K562 (cell line): ENCODE measurements around the gene SOHLH1. TPM values are rescaled to one million over a fixed set of nuclear protein-coding genes. Genes with fewer than 3 reads are reported as not detected.

Source experiments
- ATAC-seq: fragments of 200-7000 bp; cut with Tn5 transposase; 3 replicates; pipeline ENCODE4 v1.9.1; 2020; ENCODE audit warnings: moderate library complexity
- BruUV-seq: library from RNA; stranded (reverse); fragments of 400-500 nt; replicated peaks from 2 replicates; lab custom pipeline; 2021; lab: Mats Ljungman, UMichigan
- CTCF ChIA-PET: fragments of 300-600 bp; formaldehyde crosslinking; extraction: SDS; loops from one replicate; lab custom pipeline; 2021; ENCODE audit warnings: low intra/inter-chr PET ratio; lab: Yijun Ruan, JAX
- POLR2A ChIA-PET: fragments of 300-600, 350-650 bp; sonication (Branson Sonifier 250); formaldehyde crosslinking; extraction: SDS; loops from one replicate; lab custom pipeline; 2021; ENCODE audit warnings: antibody characterized with exemption, inconsistent platforms; lab: Yijun Ruan, JAX
- DNase-seq, 4 experiments: peaks; one replicate each; pipeline versions ENCODE4 v3.0.0 to v3.0.0-alpha.2; 2011 to 2018; ENCODE audit warnings: low spot score in 3 of 4, mixed read lengths in 3 of 4; ENCODE audit errors: extremely low read depth in 1 of 4
- FAIRE-seq: peaks from 2 replicates; lab custom pipeline; 2011; peaks lifted over from hg19 to GRCh38; lab: Jason Lieb, UNC
- H2AFZ ChIP-seq: 2 replicates; pipeline ENCODE4 v1.6.0; 2011; ENCODE audit warnings: low read depth, low read length, control low read depth, inconsistent platforms
- H3K27ac ChIP-seq: fragments of 200-600 bp; 3 replicates; pipeline ENCODE4 v1.8.0; 2011; ENCODE audit warnings: low read depth, mild to moderate bottlenecking, control low read depth, inconsistent platforms, low read length, moderate library complexity, mixed read lengths; ENCODE audit errors: extremely low read depth
- H3K27me3 ChIP-seq, 2 experiments: fragments of 300-600 bp in 1 of 2; 2 replicates in 1 of 2; 3 replicates in 1 of 2; pipeline versions ENCODE4 v1.6.0 to v1.8.0; 2011; ENCODE audit warnings: inconsistent platforms in 2 of 2, low read length in 2 of 2, mild to moderate bottlenecking in 1 of 2, mixed read lengths in 1 of 2, moderate library complexity in 1 of 2; ENCODE audit not compliant: control insufficient read depth in 2 of 2, insufficient read depth in 2 of 2
- H3K36me3 ChIP-seq: fragments of 300-600 bp; 3 replicates; pipeline ENCODE4 v1.8.0; 2011; ENCODE audit warnings: mild to moderate bottlenecking, low read length, inconsistent platforms; ENCODE audit not compliant: control insufficient read depth, insufficient read depth
- H3K4me1 ChIP-seq, 2 experiments: fragments of 200-600 bp in 1 of 2; replicated peaks in 1 of 2; 2 replicates in 1 of 2; 3 replicates in 1 of 2; pipeline versions ENCODE4 v1.5.1 to v1.8.0; 2011; ENCODE audit warnings: inconsistent platforms in 2 of 2, low read length in 2 of 2, mild to moderate bottlenecking in 1 of 2, mixed read lengths in 1 of 2, moderate library complexity in 1 of 2; ENCODE audit not compliant: control insufficient read depth in 2 of 2, insufficient read depth in 2 of 2
- H3K4me2 ChIP-seq: 2 replicates; pipeline ENCODE4 v1.6.1; 2011; ENCODE audit warnings: low read length, control low read depth, inconsistent platforms, mixed read lengths; ENCODE audit not compliant: insufficient read depth
- H3K4me3 ChIP-seq: fragments of 200-600 bp; sonication (generic), shearing (Covaris generic); 2 replicates; pipeline ENCODE4 v1.5.1; 2016; ENCODE audit warnings: control low read depth, inconsistent platforms
- H3K79me2 ChIP-seq: fragments of 200-600 bp; 3 replicates; pipeline ENCODE4 v1.8.0; 2011; ENCODE audit warnings: low read length, inconsistent platforms; ENCODE audit not compliant: control insufficient read depth, insufficient read depth
- H3K9ac ChIP-seq, 2 experiments: 2 replicates each; pipeline versions ENCODE4 v1.6.0 to v1.6.1; 2011; ENCODE audit warnings: low read depth in 2 of 2, low read length in 2 of 2, control low read depth in 1 of 2, inconsistent platforms in 1 of 2, mild to moderate bottlenecking in 1 of 2, mixed read lengths in 1 of 2; ENCODE audit not compliant: insufficient read depth in 1 of 2
- H3K9me1 ChIP-seq: one replicate; pipeline ENCODE4 v1.6.0; 2011; ENCODE audit warnings: inconsistent platforms, mild to moderate bottlenecking, low read length, moderate library complexity; ENCODE audit not compliant: control insufficient read depth, insufficient read depth
- H3K9me3 ChIP-seq: replicated peaks from 2 replicates; pipeline ENCODE4 v1.5.1; 2011; ENCODE audit warnings: low read depth, low read length, inconsistent platforms; ENCODE audit not compliant: control insufficient read depth, insufficient read depth
- H4K20me1 ChIP-seq: replicated peaks from 2 replicates; pipeline ENCODE4 v1.6.1; 2011; ENCODE audit warnings: low read length, inconsistent platforms, mixed read lengths; ENCODE audit not compliant: control insufficient read depth, insufficient read depth
- CBFA2T3 ChIP-seq: fragments of 450-650 bp; IDR thresholded peaks from 2 replicates; pipeline ENCODE4 v1.6.1; 2017
- CBX2 ChIP-seq: fragments of 200-600 bp; sonication (generic); IDR thresholded peaks from one replicate; pipeline ENCODE4 v1.6.1; 2012; ENCODE audit warnings: mild to moderate bottlenecking, low read length, inconsistent platforms; ENCODE audit not compliant: insufficient read depth, poor library complexity, severe bottlenecking
- ERF ChIP-seq: fragments of 450-650 bp; formaldehyde crosslinking; IDR thresholded peaks from 2 replicates; pipeline ENCODE4 v1.4.0; 2020; ENCODE audit warnings: mild to moderate bottlenecking, mixed read lengths
- ESRRA ChIP-seq: fragments of 450-650 bp; IDR thresholded peaks from 2 replicates; pipeline ENCODE4 v1.6.1; 2014; ENCODE audit warnings: low read depth, mild to moderate bottlenecking, moderate library complexity, borderline replicate concordance
- FOS ChIP-seq: IDR thresholded peaks from 3 replicates; pipeline ENCODE4 v1.6.1; 2011; ENCODE audit not compliant: insufficient read length; ENCODE audit errors: extremely low read depth
- GTF2A2 ChIP-seq: IDR thresholded peaks from 2 replicates; pipeline ENCODE4 v1.6.1; 2016; ENCODE audit warnings: mild to moderate bottlenecking, missing genetic modification characterization, missing compliant biosample characterization
- HLTF ChIP-seq: fragments of 450-650 bp; IDR thresholded peaks from 2 replicates; pipeline ENCODE4 v1.6.1; 2016
- MTF1 ChIP-seq: fragments of 250-450 bp; sonication (Bioruptor Pico); IDR thresholded peaks from 2 replicates; pipeline ENCODE4 v1.9.0; 2021; ENCODE audit warnings: moderate library complexity, mild to moderate bottlenecking, inconsistent platforms, borderline replicate concordance
- MYBL2 ChIP-seq, 2 experiments: fragments of 450-650 bp in 1 of 2; sonication (generic) in 1 of 2; formaldehyde crosslinking in 1 of 2; IDR thresholded peaks; 2 replicates each; pipeline versions ENCODE4 v1.6.1 to v1.8.1; 2017 to 2022; ENCODE audit warnings: borderline replicate concordance in 1 of 2, inconsistent platforms in 1 of 2, low read depth in 1 of 2, mild to moderate bottlenecking in 1 of 2, missing genetic modification reagents in 1 of 2, moderate library complexity in 1 of 2
- NRF1 ChIP-seq, 2 experiments: fragments of 450-650 bp; IDR thresholded peaks in 1 of 2; conservative IDR thresholded peaks in 1 of 2; 2 replicates each; pipeline ENCODE4 v1.6.1; 2014; ENCODE audit warnings: mild to moderate bottlenecking in 2 of 2
- OTX1 ChIP-seq: fragments of 450-650 bp; formaldehyde crosslinking; IDR thresholded peaks from 2 replicates; pipeline ENCODE4 v1.4.0; 2022; ENCODE audit warnings: mild to moderate bottlenecking
- PTBP1 ChIP-seq: fragments of 200-400 bp; formaldehyde crosslinking; IDR thresholded peaks from 2 replicates; pipeline ENCODE4 v1.6.1; 2017; ENCODE audit warnings: low read depth, low read length
- PURB ChIP-seq: sonication (generic); formaldehyde crosslinking; IDR thresholded peaks from 2 replicates; pipeline ENCODE4 v1.9.0; 2021; ENCODE audit warnings: low read depth, mild to moderate bottlenecking, missing genetic modification reagents
- SMAD3 ChIP-seq: fragments of 450-650 bp; formaldehyde crosslinking; conservative IDR thresholded peaks from 2 replicates; pipeline ENCODE4 v1.4.0; 2020; ENCODE audit warnings: mild to moderate bottlenecking
- SMC3 ChIP-seq: conservative IDR thresholded peaks from 2 replicates; pipeline ENCODE4 v1.6.1; 2011; ENCODE audit warnings: low read depth, low read length, improper control_type of control experiment; ENCODE audit not compliant: insufficient read depth
- TAF9B ChIP-seq: fragments of 450-650 bp; IDR thresholded peaks from 2 replicates; pipeline ENCODE4 v1.6.1; 2018; ENCODE audit warnings: mild to moderate bottlenecking; ENCODE audit not compliant: partially characterized antibody
- TAL1 ChIP-seq: fragments of 450-650 bp; IDR thresholded peaks from 2 replicates; pipeline ENCODE4 v1.6.1; 2016; ENCODE audit warnings: mild to moderate bottlenecking
- XRCC3 ChIP-seq: fragments of 450-650 bp; IDR thresholded peaks from 2 replicates; pipeline ENCODE4 v1.6.1; 2017; ENCODE audit warnings: mild to moderate bottlenecking, moderate library complexity
- ZKSCAN1 ChIP-seq: fragments of 150-350 bp; IDR thresholded peaks from 2 replicates; pipeline ENCODE4 v1.6.1; 2016; ENCODE audit warnings: low read depth, low read length
- WGBS: fragments of 100-300 bp; shearing (Covaris generic); methylation state at CpG from one replicate; pipeline ENCODE4 v1.1.6; 2016; ENCODE audit warnings: low coverage, mixed read lengths; ENCODE audit not compliant: insufficient coverage; ENCODE audit errors: missing lambda C conversion rate; 5-methylcytosine and 5-hydroxymethylcytosine counted together
- in situ Hi-C: fragments of 300-500 bp; cut with MboI; formaldehyde crosslinking; loops from 4 replicates; pipeline ENCODE4 v1.15.0; 2018; ENCODE audit warnings: inconsistent platforms, mixed read lengths
- intact Hi-C: fragments of 100-400 bp; cut with micrococcal nuclease; formaldehyde crosslinking; loops from 2 replicates; pipeline ENCODE4 v1.14.2; 2022
- polyA plus RNA-seq, 8 experiments: library from polyadenylated mRNA; depleted of rRNA in 4 of 8; stranded (reverse) in 5 of 8; unstranded in 3 of 8; fragments of >200 nt; fragmentation: Nextera tagmentation in 2 of 8; fragmentation: Illumina TruSeq in 1 of 8; extraction: Ambion mirVana in 2 of 8; extraction: Trizol in 1 of 8; gene quantifications; 2 replicates each; pipeline versions ENCODE4 v1.2.1 to v1.2.3, GENCODE V29; 2011 to 2014; ENCODE audit warnings: inconsistent platforms in 1 of 8, missing spikeins in 1 of 8
- total RNA-seq, 7 experiments: library from RNA; depleted of rRNA in 6 of 7; stranded (reverse); fragments of >200 nt in 6 of 7; fragmentation: Illumina TruSeq in 2 of 7; extraction: Trizol in 2 of 7; gene quantifications; 2 replicates each; pipeline versions ENCODE4 v1.2.1 to v1.2.3, GENCODE V29; 2011 to 2021; ENCODE audit warnings: low replicate concordance in 1 of 7
- TF ChIP-seq, protein P1 (sequence below): fragments of 200-800 bp; sonication (Bioruptor generic); IDR thresholded peaks from 2 replicates; pipeline ENCODE4 v1.6.1; 2017; ENCODE audit warnings: missing genetic modification characterization, missing compliant biosample characterization
- TF ChIP-seq, protein P2 (sequence below): fragments of 250-450 bp; sonication (Bioruptor Pico); IDR thresholded peaks from 2 replicates; pipeline ENCODE4 v1.8.0; 2021; ENCODE audit warnings: moderate library complexity, mild to moderate bottlenecking, inconsistent platforms

SOHLH1 gene
- total and polyA plus RNA-seq, 9 of the 15 experiments (the other 6 are each of a cell fraction or from before 2014, with no cell fraction given), result 0.17 to 0.41 (median 0.29) TPM; not detected in 6

DNA sequence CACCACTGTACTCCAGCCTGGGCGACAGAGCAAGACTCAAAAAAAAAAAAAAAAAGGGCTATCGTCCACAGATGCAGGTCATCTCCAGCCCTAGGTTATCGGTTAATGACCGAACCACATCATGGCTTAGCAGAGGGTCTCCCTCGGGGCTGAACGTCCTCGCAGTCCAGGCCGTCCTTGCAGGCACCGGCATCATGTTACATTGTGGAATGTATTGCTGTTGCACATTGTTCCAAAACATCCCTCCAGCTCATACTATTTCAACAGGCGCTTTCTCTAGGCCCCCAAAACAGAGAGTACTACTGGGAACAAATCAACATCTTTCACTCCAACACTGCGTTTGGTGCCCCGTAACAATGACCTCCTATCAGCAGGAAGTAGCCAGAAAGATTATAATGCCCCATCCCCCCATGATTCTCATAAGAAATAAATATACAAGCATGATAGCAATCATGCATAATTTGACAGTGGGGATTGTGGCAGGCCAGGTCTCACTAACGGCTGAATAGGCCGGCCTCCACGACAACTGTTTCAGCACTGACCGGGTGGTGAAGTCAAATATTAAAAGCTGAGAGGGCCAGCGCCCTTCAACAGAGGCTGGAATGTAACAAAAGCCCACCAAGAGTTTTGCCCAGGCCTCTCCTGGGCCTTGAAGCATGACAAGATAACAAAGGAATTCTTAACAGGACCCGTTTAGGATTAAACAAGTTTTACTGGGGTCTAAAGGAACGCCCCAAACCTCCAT is 37.3 kb downstream of the SOHLH1 start (continued):
- TF ChIP-seq XRCC3 (no peak), OTX1 (CRISPR knock-in tag) (no peak), CBX2 (no peak), ESRRA (no peak), GTF2A2 (no peak)

DNA sequence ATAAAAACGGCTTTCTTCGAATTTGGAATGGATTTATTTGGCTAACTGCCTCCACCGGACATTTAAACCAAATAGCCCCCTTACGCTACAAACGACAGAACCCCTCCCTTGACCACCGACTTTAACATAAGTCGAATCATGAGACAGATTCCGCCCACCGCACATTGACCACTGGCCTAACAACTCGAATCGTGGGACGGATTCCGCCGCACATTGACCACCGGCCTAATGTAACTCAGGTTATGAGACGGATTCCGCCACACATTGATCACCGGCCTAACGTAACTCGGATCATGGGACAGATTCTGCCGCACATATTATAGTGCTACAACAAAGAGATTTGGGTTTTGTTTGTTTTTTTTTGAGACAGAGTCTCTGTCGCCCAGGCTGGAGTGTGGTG is 38.9 kb downstream of the SOHLH1 start:
- CTCF ChIA-PET, result no interaction called here
- no peak for TF ChIP-seq ZKSCAN1
- TF ChIP-seq NRF1 (conservative IDR thresholded peaks at IDR 0.05 in 1 of 2, IDR thresholded peaks at IDR 0.05 in 1 of 2), result no peak
- no peak for TF ChIP-seq TAF9B
- TF ChIP-seq PTBP1, result no peak
- TF ChIP-seq MYBL2 (IDR thresholded peaks at IDR 0.05; ENCODE audit: low read depth), result no peak
- TF ChIP-seq MYBL2 (CRISPR knock-in tag; IDR thresholded peaks at IDR 0.05; ENCODE audit: borderline replicate concordance), result no peak
- TF ChIP-seq HLTF, result no peak
- no peak for TF ChIP-seq TAL1
- no peak for TF ChIP-seq MTF1 (CRISPR knock-in tag)
- TF ChIP-seq SMAD3 (CRISPR knock-in tag), result no peak
- TF ChIP-seq, protein P1, sequence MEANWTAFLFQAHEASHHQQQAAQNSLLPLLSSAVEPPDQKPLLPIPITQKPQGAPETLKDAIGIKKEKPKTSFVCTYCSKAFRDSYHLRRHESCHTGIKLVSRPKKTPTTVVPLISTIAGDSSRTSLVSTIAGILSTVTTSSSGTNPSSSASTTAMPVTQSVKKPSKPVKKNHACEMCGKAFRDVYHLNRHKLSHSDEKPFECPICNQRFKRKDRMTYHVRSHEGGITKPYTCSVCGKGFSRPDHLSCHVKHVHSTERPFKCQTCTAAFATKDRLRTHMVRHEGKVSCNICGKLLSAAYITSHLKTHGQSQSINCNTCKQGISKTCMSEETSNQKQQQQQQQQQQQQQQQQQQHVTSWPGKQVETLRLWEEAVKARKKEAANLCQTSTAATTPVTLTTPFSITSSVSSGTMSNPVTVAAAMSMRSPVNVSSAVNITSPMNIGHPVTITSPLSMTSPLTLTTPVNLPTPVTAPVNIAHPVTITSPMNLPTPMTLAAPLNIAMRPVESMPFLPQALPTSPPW (CRISPR knock-in tag), result no peak
- TF ChIP-seq, protein P2, sequence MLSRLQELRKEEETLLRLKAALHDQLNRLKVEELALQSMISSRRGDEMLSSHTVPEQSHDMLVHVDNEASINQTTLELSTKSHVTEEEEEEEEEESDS (CRISPR knock-in tag), result no peak
- TF ChIP-seq ERF (CRISPR knock-in tag), result no peak
- no peak for TF ChIP-seq PURB (CRISPR knock-in tag)
- no peak for TF ChIP-seq CBFA2T3
- TF ChIP-seq FOS, result no peak
- no peak for TF ChIP-seq SMC3

More for the DNA sequence above, 38.9 kb downstream of the SOHLH1 start:
- peaks cover 3% of the 10 kb centered on the region for H4K20me1 ChIP-seq
- no peaks in the 10 kb centered on the region for H3K36me3 ChIP-seq
- no peak overlapping the region for H2AFZ ChIP-seq
- peaks cover 45 to 86% of the 10 kb centered on the region in 2 experiments for H3K27me3 ChIP-seq
- H3K4me2 ChIP-seq, result no peak overlapping the region
- BruUV-seq, result no TSS peak
- H3K9ac ChIP-seq, result no peak overlapping the region
- FAIRE-seq, result no peak
- no peak overlapping the region for H3K4me3 ChIP-seq
- in situ Hi-C loops, result no loop called here
- no peak for DNase-seq
- no peaks in the 10 kb centered on the region for H3K4me1 ChIP-seq
- H3K27ac ChIP-seq, result no peak overlapping the region
- no peaks in the 10 kb centered on the region for H3K9me1 ChIP-seq
- H3K9me3 ChIP-seq, result no peaks in the 10 kb centered on the region
- no peak for ATAC-seq
- POLR2A ChIA-PET, result interaction anchor here (0.6 kb wide), 1 partner anchor 538 kb away, joined by 3 read pairs; no protein-coding TSS in a partner anchor
- intact Hi-C loops, result no loop called here
- H3K79me2 ChIP-seq, result no peaks in the 10 kb centered on the region
- WGBS, result 32% methylated on average over 22 of the region's 22 CpGs
